B cell (primary cell): ENCODE results near the gene PALM. TPM values are rescaled to one million over a fixed set of nuclear protein-coding genes. Genes with fewer than 3 reads are reported as not detected.

ENCODE experiments used
- ATAC-seq: fragments of 200-7000 bp; cut with Tn5 transposase; one replicate; pipeline ENCODE4 v1.10.0; 2021; ENCODE audit warnings: low read depth, mild to moderate bottlenecking, moderate number of reproducible peaks, moderate library complexity
- CTCF ChIA-PET: fragments of 350-600 bp; sonication (Branson Sonifier 250); formaldehyde crosslinking; loops from one replicate; lab custom pipeline; 2021; ENCODE audit warnings: antibody characterized with exemption, inconsistent platforms; lab: Charles Lee
- POLR2A ChIA-PET: fragments of 350-600 bp; sonication (Branson Sonifier 250); formaldehyde crosslinking; loops from one replicate; lab custom pipeline; 2021; ENCODE audit warnings: antibody characterized with exemption; lab: Charles Lee
- DNase-seq: peaks from one replicate; pipeline ENCODE4 v3.0.0; 2013
- H2AFZ ChIP-seq: 2 replicates; pipeline ENCODE4 v1.6.1; 2012; ENCODE audit warnings: mild to moderate bottlenecking, low read depth, low read length; ENCODE audit not compliant: insufficient read depth, poor library complexity, severe bottlenecking
- H3K27ac ChIP-seq, 2 donors: 1 replicate in 1 of 2; 2 replicates in 1 of 2; pipeline ENCODE4 v1.5.1; 2012 to 2013; ENCODE audit warnings: low read length in 2 of 2, mild to moderate bottlenecking in 2 of 2, moderate library complexity in 1 of 2
- H3K27me3 ChIP-seq, 4 experiments: fragments of 200-600 bp in 1 of 4; sonication (generic) in 1 of 4; replicated peaks in 1 of 4; 1 replicate in 2 of 4; 2 replicates in 2 of 4; pipeline versions ENCODE4 v1.6.1 to v1.7.0; 2013 to 2016; ENCODE audit warnings: low read length in 3 of 4, mild to moderate bottlenecking in 2 of 4, mixed read lengths in 1 of 4, moderate library complexity in 1 of 4; ENCODE audit not compliant: insufficient read depth in 4 of 4, control insufficient read depth in 3 of 4; ENCODE audit errors: control extremely low read depth in 1 of 4
- H3K36me3 ChIP-seq, 2 experiments: replicated peaks in 1 of 2; 1 replicate in 1 of 2; 2 replicates in 1 of 2; pipeline versions ENCODE4 v1.6.1 to v1.7.1; 2013; ENCODE audit warnings: low read length in 1 of 2; ENCODE audit not compliant: insufficient read depth in 2 of 2, control insufficient read depth in 1 of 2; ENCODE audit errors: control extremely low read depth in 1 of 2, extremely low read depth in 1 of 2
- H3K4me1 ChIP-seq, 2 donors: fragments of 200-600 bp in 1 of 2; sonication (generic) in 1 of 2; 1 replicate in 1 of 2; 2 replicates in 1 of 2; pipeline versions ENCODE4 v1.5.1 to v1.6.1; 2013 to 2017; ENCODE audit warnings: low read length in 2 of 2; ENCODE audit not compliant: control insufficient read depth in 2 of 2, insufficient read depth in 2 of 2
- H3K4me2 ChIP-seq: replicated peaks from 2 replicates; pipeline ENCODE3; 2012; ENCODE audit warnings: mild to moderate bottlenecking, low read depth, low read length; ENCODE audit not compliant: poor library complexity, severe bottlenecking
- H3K4me3 ChIP-seq, 5 experiments: fragments of 200-600 bp in 1 of 5; sonication (generic) in 1 of 5; 1 replicate in 3 of 5; 2 replicates in 2 of 5; pipeline versions ENCODE4 v1.5.1 to v1.7.0; 2011 to 2016; ENCODE audit warnings: low read length in 4 of 5, mild to moderate bottlenecking in 4 of 5, low read depth in 2 of 5, control low read depth in 1 of 5, moderate library complexity in 1 of 5; ENCODE audit not compliant: insufficient read depth in 1 of 5; ENCODE audit errors: control extremely low read depth in 1 of 5, extremely low read depth in 1 of 5
- H3K79me2 ChIP-seq: fragments of 200-600 bp; sonication (generic); one replicate; pipeline ENCODE4 v1.6.0; 2016; ENCODE audit warnings: low read length; ENCODE audit not compliant: control insufficient read depth, insufficient read depth
- H3K9ac ChIP-seq: fragments of 200-600 bp; sonication (generic); 2 replicates; pipeline ENCODE4 v1.6.1; 2017; ENCODE audit warnings: mild to moderate bottlenecking, low read length, moderate library complexity
- H3K9me3 ChIP-seq, 3 donors: one replicate each; pipeline versions ENCODE4 v1.6.1 to v1.7.1; 2013; ENCODE audit warnings: low read length in 2 of 3; ENCODE audit not compliant: control insufficient read depth in 2 of 3, insufficient read depth in 1 of 3; ENCODE audit errors: control extremely low read depth in 1 of 3
- H4K20me1 ChIP-seq: 2 replicates; pipeline ENCODE4 v1.6.0; 2012; ENCODE audit warnings: mild to moderate bottlenecking, low read length; ENCODE audit not compliant: insufficient read depth, control insufficient read depth, poor library complexity, severe bottlenecking
- H3K27ac Mint-ChIP-seq: one replicate; pipeline ENCODE4 v1.8.0; 2021; ENCODE audit warnings: mixed read lengths
- H3K27me3 Mint-ChIP-seq: one replicate; pipeline ENCODE4 v1.8.0; 2021; ENCODE audit warnings: mixed read lengths
- H3K4me1 Mint-ChIP-seq: one replicate; pipeline ENCODE4 v1.8.0; 2021; ENCODE audit warnings: mixed read lengths
- H3K4me3 Mint-ChIP-seq: one replicate; pipeline ENCODE4 v1.8.0; 2021; ENCODE audit warnings: mixed read lengths
- H3K9me3 Mint-ChIP-seq: one replicate; pipeline ENCODE4 v1.8.0; 2022; ENCODE audit warnings: mixed read lengths; ENCODE audit not compliant: insufficient read depth
- EZH2 ChIP-seq: IDR thresholded peaks from 2 replicates; pipeline ENCODE4 v1.6.1; 2012; ENCODE audit warnings: borderline replicate concordance, low read depth, mild to moderate bottlenecking, moderate library complexity, low read length; ENCODE audit not compliant: insufficient read depth, poor library complexity, severe bottlenecking
- WGBS: methylation state at CpG from one replicate; pipeline ENCODE4 v1.1.5; 2013; ENCODE audit warnings: missing lambda C conversion rate; ENCODE audit not compliant: insufficient coverage; 5-methylcytosine and 5-hydroxymethylcytosine counted together
- intact Hi-C: fragments of 100-400 bp; cut with micrococcal nuclease; formaldehyde crosslinking; loops from one replicate; pipeline ENCODE4 v1.10.0; 2022
- polyA plus RNA-seq: library from polyadenylated mRNA; depleted of rRNA; stranded (reverse); fragments of >200 nt; gene quantifications from 2 replicates; pipeline ENCODE4 v1.2.3, GENCODE V29; 2012
- total RNA-seq, 2 donors: library from RNA; stranded (reverse); fragments of 120-200 nt in 1 of 2; gene quantifications; 1 replicate in 1 of 2; 2 replicates in 1 of 2; pipeline versions ENCODE4 v1.2.3 to v1.2.4, GENCODE V29; 2013 to 2022
- TF ChIP-seq, protein P1 (sequence below): fragments of 200-600 bp; IDR thresholded peaks from one replicate; pipeline ENCODE4 v1.8.0; 2022; ENCODE audit warnings: antibody characterized with exemption, mild to moderate bottlenecking

PALM gene
- total and polyA plus RNA-seq, 2 donors (not counting 1 experiment from before 2014, with no cell fraction given) = 0.15 TPM; not detected in 1

DNA sequence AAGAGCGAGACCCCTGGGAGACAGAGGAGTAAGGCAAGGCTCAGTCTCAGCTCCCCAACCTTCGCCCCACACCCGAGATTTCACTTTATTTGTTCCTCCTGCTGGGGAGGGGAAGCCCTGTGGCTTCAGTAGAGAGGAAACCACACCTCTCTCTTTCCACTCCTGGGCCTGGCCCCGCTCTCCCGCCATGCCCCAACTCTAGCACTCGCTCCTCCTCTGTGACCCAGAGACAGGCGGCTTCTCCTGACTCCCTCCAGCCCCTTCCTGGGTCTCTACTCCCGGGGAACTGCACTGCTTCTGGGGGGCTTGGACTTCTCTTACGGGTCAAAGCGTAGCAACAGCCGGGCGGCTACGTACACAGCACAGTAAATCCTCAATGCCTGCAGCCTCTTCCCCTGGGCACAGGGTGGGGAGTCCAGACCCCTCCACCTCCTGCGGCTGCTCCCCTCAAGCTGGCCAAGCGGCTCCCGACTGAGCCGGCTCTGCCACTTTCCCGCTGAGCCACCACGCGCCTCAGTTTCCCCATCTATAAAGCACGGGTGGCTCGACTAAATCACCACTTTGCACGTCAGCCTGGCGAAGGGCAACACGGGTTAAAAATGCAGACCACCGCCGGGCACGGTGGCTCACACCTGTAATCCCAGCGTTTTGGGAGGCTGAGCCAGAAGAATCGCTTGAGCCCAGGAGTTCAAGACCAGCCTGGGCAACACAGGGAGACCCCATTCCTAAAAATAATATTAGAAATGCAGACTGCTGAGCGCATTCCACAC lies 47.1 kb upstream of the PALM start:
- Histone ChIP-seq H3K79me2 (peaks cover 70% of the 10 kb centered on the region), H3K4me1 (peaks cover 33 to 69% of the 10 kb centered on the region in 2 donors), H2AFZ (peak overlapping the region; percentile 90), H4K20me1 (peaks cover 61% of the 10 kb centered on the region), H3K27ac (peak overlapping the region; percentile 87 to 97), H3K9ac (peak overlapping the region; percentile 79), H3K4me2 (peak overlapping the region; percentile 96), H3K36me3 (peaks cover 0 to 25% of the 10 kb centered on the region in 2 experiments), H3K4me3 (peak overlapping the region; percentile 65 to 94 (median 82)), H3K27me3 (no peaks in the 10 kb centered on the region), H3K9me3 (peaks cover 0 to 4% (median 0%) of the 10 kb centered on the region in 3 donors)
- ATAC-seq (peak; percentile 34), DNase-seq (peak; percentile 78)
- ChIA-PET CTCF (interaction anchor here (0.7 kb wide), 1 partner anchor 73 kb away, joined by 3 read pairs; no protein-coding TSS in a partner anchor), POLR2A (interaction anchor here (2.3 kb wide), 1 partner anchor 13 kb away, joined by 6 read pairs; no protein-coding TSS in a partner anchor)
- Mint-ChIP-seq H3K27me3 (no peaks in the 10 kb centered on the region), H3K27ac (peak overlapping the region; percentile 98), H3K4me1 (peaks cover 56% of the 10 kb centered on the region), H3K9me3 (no peaks in the 10 kb centered on the region), H3K4me3 (peak overlapping the region; percentile 96)
- intact Hi-C loops = loop anchor here (2.0 to 10.0 kb wide), 4 partner anchors 15 to 263 kb away; partner anchors contain the start of genes ARID3A, CDC34 and POLRMT
- TF ChIP-seq EZH2 = no peak
- TF ChIP-seq, protein P1, sequence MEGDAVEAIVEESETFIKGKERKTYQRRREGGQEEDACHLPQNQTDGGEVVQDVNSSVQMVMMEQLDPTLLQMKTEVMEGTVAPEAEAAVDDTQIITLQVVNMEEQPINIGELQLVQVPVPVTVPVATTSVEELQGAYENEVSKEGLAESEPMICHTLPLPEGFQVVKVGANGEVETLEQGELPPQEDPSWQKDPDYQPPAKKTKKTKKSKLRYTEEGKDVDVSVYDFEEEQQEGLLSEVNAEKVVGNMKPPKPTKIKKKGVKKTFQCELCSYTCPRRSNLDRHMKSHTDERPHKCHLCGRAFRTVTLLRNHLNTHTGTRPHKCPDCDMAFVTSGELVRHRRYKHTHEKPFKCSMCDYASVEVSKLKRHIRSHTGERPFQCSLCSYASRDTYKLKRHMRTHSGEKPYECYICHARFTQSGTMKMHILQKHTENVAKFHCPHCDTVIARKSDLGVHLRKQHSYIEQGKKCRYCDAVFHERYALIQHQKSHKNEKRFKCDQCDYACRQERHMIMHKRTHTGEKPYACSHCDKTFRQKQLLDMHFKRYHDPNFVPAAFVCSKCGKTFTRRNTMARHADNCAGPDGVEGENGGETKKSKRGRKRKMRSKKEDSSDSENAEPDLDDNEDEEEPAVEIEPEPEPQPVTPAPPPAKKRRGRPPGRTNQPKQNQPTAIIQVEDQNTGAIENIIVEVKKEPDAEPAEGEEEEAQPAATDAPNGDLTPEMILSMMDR = no peak
- 3% methylated on average over 28 of the region's 31 CpGs for WGBS
